ENCODE data around the gene PTPRH.
"Not testable (repeated sequence)": the region's sequence is repeated elsewhere in the genome, so short reads cannot be mapped to it uniquely, and the experiment has no call there.

PTPRH gene

GRCh38 chr19:55186080-55186479 lies 23.2 kb downstream of the PTPRH start:
- no peak for DNase-seq (ENCODE audit: low spot score)

- DNase-seq (ENCODE audit: low spot score), result no peak
Measured at GRCh38 chr19:55181740-55182139, 27.6 kb downstream of the PTPRH start.

- DNase-seq (ENCODE audit: low spot score), result peak; percentile 59
Measured at GRCh38 chr19:55179606-55180484, 29.5 kb downstream of the PTPRH start, which contains the start of gene SYT5. SYT5 (minus strand) TSS chr19:55180289; CDS start chr19:55179041, 1,248 bp downstream.

GRCh38 chr19:55178781-55179599 lies 30.3 kb downstream of the PTPRH start:
- DNase-seq (ENCODE audit: low spot score), result peak; percentile 94

- DNase-seq (ENCODE audit: low spot score), result no peak
Measured at GRCh38 chr19:55176076-55176475, 33.2 kb downstream of the PTPRH start.

GRCh38 chr19:55175117-55175867 lies 34.0 kb downstream of the PTPRH start:
- DNase-seq (ENCODE audit: low spot score), result no peak

GRCh38 chr19:55174425-55175116 lies 34.7 kb downstream of the PTPRH start:
- DNase-seq (ENCODE audit: low spot score), result no peak

GRCh38 chr19:55173714-55174409 lies 35.4 kb downstream of the PTPRH start:
- peak; percentile 92 for DNase-seq (ENCODE audit: low spot score)

- no peak for DNase-seq (ENCODE audit: low spot score)
Measured at GRCh38 chr19:55173186-55173713, 36.1 kb downstream of the PTPRH start.

- peak; percentile 94 for DNase-seq (ENCODE audit: low spot score)
Measured at GRCh38 chr19:55172741-55173140, 36.6 kb downstream of the PTPRH start.

GRCh38 chr19:55172318-55172717 lies 37.0 kb downstream of the PTPRH start:
- DNase-seq (ENCODE audit: low spot score), result not testable (repeated sequence)

- no peak for DNase-seq (ENCODE audit: low spot score)
Measured at GRCh38 chr19:55171440-55171839, 37.9 kb downstream of the PTPRH start.

GRCh38 chr19:55169136-55169535 lies 40.2 kb downstream of the PTPRH start:
- no peak for DNase-seq (ENCODE audit: low spot score)

- DNase-seq (ENCODE audit: low spot score), result peak; percentile 100
Measured at GRCh38 chr19:55166530-55167268, 42.6 kb downstream of the PTPRH start, which contains the start of gene DNAAF3. DNAAF3 (minus strand) TSS chr19:55166613; CDS start chr19:55166413, 200 bp downstream.

GRCh38 chr19:55165952-55166529 lies 43.3 kb downstream of the PTPRH start:
- peak; percentile 84 for DNase-seq (ENCODE audit: low spot score)

- no peak for DNase-seq (ENCODE audit: low spot score)
Measured at GRCh38 chr19:55161571-55162322, 47.6 kb downstream of the PTPRH start.

GRCh38 chr19:55160986-55161365 lies 48.3 kb downstream of the PTPRH start:
- DNase-seq (ENCODE audit: low spot score), result no peak

- DNase-seq (ENCODE audit: low spot score), result peak; percentile 98
Measured at GRCh38 chr19:55160128-55160985, 48.9 kb downstream of the PTPRH start.
